Measurements from ENCODE around the gene BRPF3.
"Not testable (repeated sequence)": the region's sequence is repeated elsewhere in the genome, so short reads cannot be mapped to it uniquely, and the experiment has no call there.

Gene BRPF3

GRCh38 chr6:36200998-36201596, 4.6 kb downstream of the BRPF3 start:
- DNase-seq, result no peak

DNA sequence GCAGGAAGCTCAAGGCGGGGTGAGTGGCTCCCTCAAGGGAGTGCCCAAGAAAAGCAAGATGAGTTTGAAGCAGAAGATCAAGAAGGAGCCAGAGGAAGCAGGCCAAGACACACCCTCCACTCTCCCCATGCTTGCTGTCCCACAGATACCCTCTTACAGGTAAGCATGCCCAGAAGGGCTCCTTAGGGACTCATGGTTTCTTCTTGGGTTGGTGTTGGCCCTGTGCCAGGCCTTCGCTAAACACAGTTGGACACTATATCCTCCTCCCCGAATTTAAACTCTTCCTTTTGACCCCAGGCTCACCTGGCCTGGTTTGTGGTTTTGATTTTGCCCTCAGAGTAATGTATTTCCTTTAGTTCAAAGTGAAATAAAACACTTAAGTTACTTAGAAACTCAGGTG, 5.1 kb downstream of the BRPF3 start:
- no peak for DNase-seq

DNA sequence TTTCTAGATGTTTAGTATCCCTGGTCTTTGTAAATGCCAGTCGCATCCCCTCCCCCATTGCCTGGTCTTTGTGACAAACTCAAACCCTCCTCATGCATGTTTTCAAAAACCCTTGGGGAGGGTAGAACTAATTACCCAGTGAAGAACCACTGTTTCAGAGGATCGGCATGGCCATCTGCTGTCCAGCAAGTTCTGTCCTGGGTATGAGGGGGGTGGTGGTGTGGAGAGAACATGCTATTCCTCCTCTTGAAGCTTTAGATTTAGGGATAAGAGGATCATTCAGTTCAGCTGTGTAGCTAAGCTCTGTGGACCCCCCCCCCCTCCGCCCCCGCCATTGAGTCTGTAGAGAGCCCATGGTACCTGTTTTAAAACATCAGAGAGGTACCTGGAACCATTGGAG, 5.6 kb downstream of the BRPF3 start:
- DNase-seq, result no peak

DNA sequence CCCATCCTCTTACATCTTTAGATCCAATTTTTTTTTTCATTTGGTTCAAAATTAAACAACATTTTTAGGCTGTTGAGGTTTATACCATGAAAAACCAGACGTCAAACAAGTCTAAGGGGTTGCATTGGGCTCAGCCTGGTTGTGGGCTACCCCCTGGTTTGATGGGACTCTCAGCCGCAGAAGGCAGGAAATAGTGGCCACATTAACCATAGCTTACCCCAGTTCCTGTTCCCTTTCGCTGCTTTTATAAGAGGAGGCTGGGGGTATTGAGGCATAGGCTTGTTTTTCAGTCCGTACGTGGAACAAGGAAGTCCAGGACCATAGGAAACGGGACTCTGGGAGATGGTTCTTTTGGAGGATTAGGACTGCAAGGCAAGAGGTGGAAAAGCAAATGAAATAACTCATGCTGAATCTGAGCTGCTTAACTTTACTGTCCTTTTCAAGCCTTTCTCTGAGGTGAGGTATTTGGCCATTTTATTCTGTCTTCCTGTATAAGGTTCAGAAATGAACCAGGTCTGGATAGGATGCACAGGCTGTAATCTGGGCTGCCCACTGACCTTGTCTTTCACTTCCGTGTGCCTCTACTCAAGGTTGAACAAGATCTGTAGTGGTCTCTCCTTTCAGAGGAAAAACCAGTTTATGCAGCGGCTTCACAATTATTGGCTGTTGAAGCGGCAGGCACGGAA, 7.7 kb downstream of the BRPF3 start:
- no peak for DNase-seq

GRCh38 chr6:36207155-36207554, 10.6 kb downstream of the BRPF3 start:
- DNase-seq, result no peak

GRCh38 chr6:36209606-36210005, 13.1 kb downstream of the BRPF3 start:
- DNase-seq, result no peak

DNA sequence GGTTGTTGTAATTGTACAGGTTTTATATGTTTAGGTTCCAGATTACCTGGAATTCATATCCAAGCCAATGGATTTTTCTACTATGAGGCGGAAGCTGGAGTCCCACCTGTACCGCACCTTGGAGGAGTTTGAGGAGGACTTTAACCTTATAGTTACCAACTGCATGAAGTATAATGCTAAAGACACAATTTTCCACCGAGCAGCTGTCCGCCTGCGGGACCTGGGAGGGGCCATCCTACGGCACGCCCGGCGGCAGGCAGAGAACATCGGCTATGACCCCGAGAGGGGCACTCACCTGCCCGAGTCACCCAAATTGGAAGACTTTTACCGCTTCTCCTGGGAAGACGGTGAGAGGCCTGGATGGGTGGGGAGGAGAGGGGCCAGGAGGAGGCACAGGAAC, 13.6 kb downstream of the BRPF3 start:
- no peak for DNase-seq

DNA sequence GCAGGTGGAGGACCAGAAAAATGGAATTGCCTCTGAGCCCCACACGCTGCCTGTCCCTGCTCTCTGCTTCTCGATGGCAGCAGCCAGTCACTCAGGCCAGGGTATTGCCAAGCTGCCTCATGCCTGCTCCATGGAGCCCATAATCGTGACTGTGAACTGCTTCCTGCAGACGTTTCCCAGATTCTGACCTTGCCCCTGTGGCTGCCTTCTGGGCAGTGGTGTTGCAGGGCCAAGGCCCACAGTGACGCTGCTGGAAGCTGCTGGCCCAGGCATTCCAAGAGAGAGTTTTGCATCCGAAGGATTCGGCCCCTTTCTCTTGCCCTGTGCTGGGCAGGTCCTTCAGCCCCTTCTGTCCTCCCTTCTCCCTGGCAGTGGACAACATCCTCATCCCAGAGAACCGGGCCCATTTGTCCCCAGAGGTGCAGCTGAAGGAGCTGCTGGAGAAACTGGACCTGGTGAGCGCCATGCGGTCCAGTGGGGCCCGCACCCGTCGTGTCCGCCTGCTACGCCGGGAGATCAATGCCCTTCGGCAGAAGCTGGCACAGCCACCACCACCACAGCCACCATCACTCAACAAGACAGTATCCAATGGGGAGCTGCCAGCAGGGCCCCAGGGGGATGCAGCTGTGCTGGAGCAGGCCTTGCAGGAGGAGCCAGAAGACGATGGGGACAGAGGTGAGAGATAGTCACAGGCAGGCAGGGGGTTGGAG, 14.5 kb downstream of the BRPF3 start:
- DNase-seq, result no peak

DNA sequence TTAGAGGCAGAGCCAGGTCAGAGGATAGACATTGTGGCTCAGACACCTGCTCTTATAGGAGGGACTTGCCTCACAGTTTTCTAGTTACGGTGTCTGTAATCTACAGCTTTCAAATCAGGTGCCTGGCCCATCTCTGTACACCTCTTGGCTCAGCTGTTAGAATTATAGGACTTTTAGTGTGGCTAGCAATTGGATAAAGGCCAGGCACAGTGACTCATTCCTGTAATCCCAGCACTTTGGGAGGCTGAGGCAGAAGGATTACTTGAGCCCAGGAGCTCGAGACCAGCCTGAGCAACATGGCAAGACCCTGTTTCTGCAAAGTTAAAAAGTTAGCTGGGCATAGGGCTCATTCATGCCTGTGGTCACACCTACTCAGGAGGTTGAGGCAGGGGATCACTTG, 20.0 kb downstream of the BRPF3 start:
- DNase-seq, result no peak

- no peak for DNase-seq
These were observed 20.6 kb downstream of the BRPF3 start for GRCh38 chr6:36217188-36217587.

DNA sequence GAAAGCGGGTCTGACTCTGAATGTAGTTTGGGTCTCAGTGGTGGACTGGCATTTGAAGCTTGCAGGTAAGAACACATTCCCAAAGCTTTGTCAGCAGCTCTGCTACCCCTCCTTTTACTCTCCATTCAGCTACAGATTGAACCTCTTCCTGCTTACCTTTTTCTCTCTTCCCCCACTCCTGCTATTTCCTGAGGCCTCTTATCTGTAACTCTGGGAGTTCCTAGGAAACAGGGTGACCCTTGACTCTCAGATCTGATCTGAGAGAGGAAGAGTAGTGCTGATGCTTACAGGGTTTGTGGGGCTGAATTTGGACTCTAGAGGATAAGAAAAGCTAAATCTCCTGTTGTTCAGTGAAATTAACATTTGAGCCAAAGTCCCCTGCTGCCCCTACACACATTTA, 21.4 kb downstream of the BRPF3 start:
- DNase-seq, result no peak

- not testable (repeated sequence) for DNase-seq
These were observed 22.0 kb downstream of the BRPF3 start for GRCh38 chr6:36218516-36218915.

- no peak for DNase-seq
These were observed 22.5 kb downstream of the BRPF3 start for GRCh38 chr6:36219081-36219480.

- DNase-seq, result no peak
These were observed 23.7 kb downstream of the BRPF3 start for GRCh38 chr6:36220226-36220625.

- DNase-seq, result no peak
These were observed 25.1 kb downstream of the BRPF3 start for GRCh38 chr6:36221674-36222073.

- no peak for DNase-seq
These were observed 26.4 kb downstream of the BRPF3 start for GRCh38 chr6:36222924-36223323.

GRCh38 chr6:36223706-36224105, 27.2 kb downstream of the BRPF3 start:
- DNase-seq, result no peak

DNA sequence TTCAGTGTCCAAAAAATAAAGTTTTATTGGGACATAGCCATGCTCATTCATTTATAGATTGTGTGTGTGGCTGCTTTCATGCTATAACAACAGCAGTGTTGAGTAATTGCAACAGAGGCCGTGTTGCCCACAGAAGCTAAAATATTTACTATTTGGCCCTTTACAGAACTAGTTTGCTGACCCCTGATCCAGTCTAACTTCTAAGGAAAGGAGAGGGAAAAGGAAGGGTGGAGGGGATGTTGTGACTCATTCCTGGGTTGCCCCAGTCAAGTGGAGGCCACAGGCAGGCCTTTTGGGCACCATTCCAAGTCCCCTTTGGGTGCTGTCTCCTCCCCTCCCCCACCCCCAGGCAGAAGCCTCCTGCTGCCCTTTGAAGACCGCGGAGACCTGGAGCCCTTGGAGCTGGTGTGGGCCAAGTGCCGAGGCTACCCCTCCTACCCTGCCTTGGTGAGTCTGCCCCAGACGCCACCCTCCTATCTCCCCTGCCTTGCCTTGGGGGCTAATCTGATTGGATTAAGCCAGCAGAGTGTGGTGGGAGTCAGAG, 28.4 kb downstream of the BRPF3 start:
- DNase-seq, result no peak

- DNase-seq, result no peak
These were observed 30.0 kb downstream of the BRPF3 start for GRCh38 chr6:36226438-36227047.

GRCh38 chr6:36227379-36228228, 31.1 kb downstream of the BRPF3 start:
- DNase-seq, result no peak

DNA sequence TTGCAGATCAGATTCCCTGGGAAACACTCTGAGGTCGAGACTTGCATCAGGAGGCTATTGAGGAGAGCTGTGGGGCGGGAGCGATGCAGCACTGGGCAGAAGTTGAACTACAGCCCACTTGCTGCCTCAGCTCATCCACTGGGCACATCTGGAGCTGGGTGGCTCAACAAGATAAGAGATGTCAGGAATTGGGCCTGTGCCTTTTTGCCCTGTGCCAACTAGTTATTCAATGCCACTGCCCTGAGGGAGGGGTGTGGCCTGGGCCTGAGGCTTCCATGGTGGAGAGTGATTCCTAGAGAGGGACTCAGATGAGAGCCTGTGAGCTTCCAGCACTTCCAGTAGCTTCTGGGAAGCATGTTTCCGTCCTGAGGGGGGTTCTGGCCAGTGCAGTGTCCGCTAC, 32.7 kb downstream of the BRPF3 start:
- no peak for DNase-seq

DNA sequence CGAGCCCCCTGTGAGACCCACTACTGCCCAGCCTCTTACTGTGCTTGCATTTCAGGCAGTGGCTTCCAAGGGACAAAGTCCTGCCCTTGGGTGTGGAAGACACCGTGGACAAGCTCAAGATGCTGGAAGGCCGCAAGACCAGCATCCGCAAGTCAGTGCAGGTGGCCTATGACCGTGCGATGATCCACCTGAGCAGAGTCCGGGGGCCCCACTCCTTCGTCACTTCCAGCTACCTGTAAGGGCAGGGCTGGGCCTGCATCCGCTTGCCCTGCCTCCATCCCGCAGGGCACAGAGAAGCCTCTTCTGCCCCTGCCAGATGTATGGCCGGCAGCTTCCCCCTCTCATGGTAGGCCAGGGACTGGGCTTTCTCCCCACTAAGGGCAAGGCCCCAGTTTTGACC, 33.8 kb downstream of the BRPF3 start:
- no peak for DNase-seq

GRCh38 chr6:36232172-36232571, 35.6 kb downstream of the BRPF3 start:
- no peak for DNase-seq
